Heart left ventricle (tissue), 13 donors: ENCODE measurements around the gene SIRPB1.
"Not testable (repeated sequence)": the region's sequence is repeated elsewhere in the genome, so short reads cannot be mapped to it uniquely, and the experiment has no call there.

ENCODE experiments used
- CTCF ChIP-seq, 12 donors: fragments of 200-600 bp; sonication (generic) in 4 of 12; IDR thresholded peaks; one replicate each; pipeline versions ENCODE4 v1.5.0 to v1.8.0; 2018 to 2022; ENCODE audit warnings: antibody characterized with exemption in 12 of 12, mild to moderate bottlenecking in 5 of 12
- POLR2A ChIP-seq, 2 donors: fragments of 450-650 bp; IDR thresholded peaks; one replicate each; pipeline ENCODE4 v1.6.1; 2017; ENCODE audit warnings: antibody characterized with exemption in 2 of 2, mild to moderate bottlenecking in 2 of 2, moderate library complexity in 2 of 2
- donor health status: ischemic (EF 13 %, LVEDD 7.1; RV severe dilation, severe dysfunction).
- donor health status: DM: no; HTN: yes; CAD: no.
- donor health status: DM: no; HTN: no; CAD: no.
- donor health status: ischemic (EF 25% LVEDD 6.9; RV normal size, moderate dysfunction).
- donor health status: ischemic (EF 25% LVEDD 5.7; RV mildly dilated, moderate dysfunction).
- donor health status: ischemic (EF 35%, LVEDD 5.7; RV mildly dilated, moderate dysfunction).
- donor health status: nonischemic (EF 11% LVEDD 7.7; RV severe dilation, severe dysfunction).
- donor health status: DM: yes; HTN: yes; CAD: no.
- donor health status: PGD.
- donor health status: ischemic (EF 29% LVEDD 5.4; RV normal size, mild dysfunction).
- donor health status: nonischemic (EF 23%, LVEDD 6.1; RV moderate dilation, normal function).

GRCh38 chr20:1577313-1577712 lies 42.5 kb downstream of the SIRPB1 start:
- TF ChIP-seq CTCF, POLR2A (IDR thresholded peaks at IDR 0.05): not testable (repeated sequence)
